Astrocyte (in vitro differentiated cells and primary cell): ENCODE measurements around the gene USHBP1. TPM values are rescaled to one million over a fixed set of nuclear protein-coding genes. Genes with fewer than 3 reads are reported as not detected.
A peak's percentile ranks its signal among the peaks of the same experiment; 100 is the strongest.

Experiments
- DNase-seq: peaks from one replicate; pipeline ENCODE4 v3.0.0-alpha.2; 2010; ENCODE audit warnings: low read depth
- FAIRE-seq: peaks from 2 replicates; lab custom pipeline; 2011; peaks lifted over from hg19 to GRCh38; lab: Jason Lieb, UNC
- H2AFZ ChIP-seq: 2 replicates; pipeline ENCODE4 v1.6.0; 2012; ENCODE audit warnings: low read depth, low read length, inconsistent platforms
- H3K27ac ChIP-seq: 2 replicates; pipeline ENCODE4 v1.5.1; 2011; ENCODE audit warnings: low read depth, low read length, inconsistent platforms
- H3K27me3 ChIP-seq: 2 replicates; pipeline ENCODE4 v1.6.0; 2011; ENCODE audit warnings: low read length, inconsistent platforms; ENCODE audit not compliant: insufficient read depth
- H3K36me3 ChIP-seq: 2 replicates; pipeline ENCODE4 v1.5.1; 2011; ENCODE audit warnings: low read length, inconsistent platforms; ENCODE audit not compliant: insufficient read depth
- H3K4me1 ChIP-seq: 2 replicates; pipeline ENCODE4 v1.5.1; 2011; ENCODE audit warnings: low read length, inconsistent platforms; ENCODE audit not compliant: insufficient read depth
- H3K4me2 ChIP-seq: 2 replicates; pipeline ENCODE4 v1.6.0; 2012; ENCODE audit warnings: low read length, inconsistent platforms
- H3K4me3 ChIP-seq: 2 replicates; pipeline ENCODE4 v1.5.1; 2011; ENCODE audit warnings: low read depth, mild to moderate bottlenecking, low read length, inconsistent platforms; ENCODE audit not compliant: insufficient read depth
- H3K79me2 ChIP-seq: 2 replicates; pipeline ENCODE4 v1.6.0; 2012; ENCODE audit warnings: mild to moderate bottlenecking, low read length, inconsistent platforms; ENCODE audit not compliant: insufficient read depth
- H3K9ac ChIP-seq: 2 replicates; pipeline ENCODE4 v1.6.0; 2012; ENCODE audit warnings: mild to moderate bottlenecking, low read length, inconsistent platforms
- H3K9me3 ChIP-seq: 2 replicates; pipeline ENCODE4 v1.5.1; 2012; ENCODE audit warnings: low read depth, mild to moderate bottlenecking, low read length, inconsistent platforms; ENCODE audit not compliant: insufficient read depth
- H4K20me1 ChIP-seq: 2 replicates; pipeline ENCODE4 v1.6.0; 2012; ENCODE audit warnings: low read length, inconsistent platforms; ENCODE audit not compliant: insufficient read depth
- H3K27ac Mint-ChIP-seq: one replicate; pipeline ENCODE4 v1.8.0; 2021; ENCODE audit warnings: mild to moderate bottlenecking, mixed read lengths; ENCODE audit not compliant: unreplicated experiment
- H3K27me3 Mint-ChIP-seq: one replicate; pipeline ENCODE4 v1.8.0; 2021; ENCODE audit warnings: low read depth, mixed read lengths; ENCODE audit not compliant: unreplicated experiment
- H3K36me3 Mint-ChIP-seq: one replicate; pipeline ENCODE4 v1.8.0; 2021; ENCODE audit warnings: low read depth, mixed read lengths; ENCODE audit not compliant: unreplicated experiment
- H3K4me1 Mint-ChIP-seq: one replicate; pipeline ENCODE4 v1.8.0; 2021; ENCODE audit warnings: low read depth, mixed read lengths; ENCODE audit not compliant: unreplicated experiment
- H3K4me3 Mint-ChIP-seq: one replicate; pipeline ENCODE4 v1.8.0; 2021; ENCODE audit warnings: mild to moderate bottlenecking, moderate library complexity, mixed read lengths; ENCODE audit not compliant: unreplicated experiment
- H3K9me3 Mint-ChIP-seq: one replicate; pipeline ENCODE4 v1.8.0; 2021; ENCODE audit warnings: mild to moderate bottlenecking, mixed read lengths; ENCODE audit not compliant: unreplicated experiment
- EZH2 ChIP-seq: IDR thresholded peaks from 2 replicates; pipeline ENCODE4 v1.6.1; 2012; ENCODE audit warnings: mild to moderate bottlenecking, low read length, inconsistent platforms; ENCODE audit not compliant: insufficient read depth
- total RNA-seq: library from RNA; stranded (reverse); gene quantifications from 2 replicates; pipeline ENCODE4 v1.2.1, GENCODE V29; 2021
- TF ChIP-seq, protein P1 (sequence below): IDR thresholded peaks from 2 replicates; pipeline ENCODE4 v1.5.1; 2011; ENCODE audit warnings: low read depth, mild to moderate bottlenecking, inconsistent platforms, low read length, moderate library complexity; ENCODE audit not compliant: insufficient read depth

Gene USHBP1
- total RNA-seq, 1 donor from 2014 or later: 0.27 TPM

DNA sequence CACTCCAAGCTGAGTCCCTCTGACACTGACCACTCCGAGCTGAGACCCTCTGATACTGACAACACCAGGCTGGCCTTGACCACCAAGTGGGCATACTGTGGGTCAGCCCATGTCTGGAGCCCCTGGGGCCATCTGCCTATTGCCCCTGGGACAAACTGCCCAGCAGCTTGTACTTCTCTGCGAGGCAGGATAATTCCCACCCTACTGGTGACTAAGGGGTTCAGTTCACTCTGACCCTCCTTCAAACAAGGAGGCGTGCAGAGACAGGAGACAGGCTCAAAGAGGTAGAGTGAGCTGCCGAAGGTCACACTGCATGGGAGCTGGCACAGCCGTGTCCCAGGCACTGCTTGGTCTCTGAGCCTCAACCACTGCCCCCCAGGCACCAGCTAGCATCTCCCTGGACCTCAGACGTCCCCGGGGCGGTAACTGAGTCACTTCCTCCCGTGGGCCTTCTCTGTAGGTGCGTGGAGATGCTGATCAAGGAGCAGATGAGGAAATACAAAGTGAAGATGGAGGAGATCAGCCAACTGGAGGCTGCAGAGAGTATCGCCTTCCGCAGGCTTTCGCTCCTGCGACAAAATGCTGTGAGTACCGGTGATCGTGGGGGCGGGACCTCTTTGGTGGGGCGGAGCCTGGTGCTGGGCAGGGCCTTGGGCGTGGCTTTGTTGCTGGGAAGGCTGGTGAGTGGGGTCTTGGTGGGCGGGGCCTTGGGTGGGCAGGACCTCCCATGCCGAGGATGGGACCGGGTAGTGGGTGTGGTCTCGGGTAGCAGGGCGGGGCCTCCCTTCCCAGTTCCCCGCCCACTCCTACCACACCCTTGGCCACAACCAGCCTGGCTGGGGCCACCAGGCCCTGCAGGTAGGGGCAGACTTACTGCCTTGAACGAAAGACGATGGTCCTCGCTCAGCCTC is 55.2 kb downstream of the USHBP1 start:
- H3K4me3 ChIP-seq: no peak overlapping the region
- H3K27me3 Mint-ChIP-seq: no peaks in the 10 kb centered on the region

DNA sequence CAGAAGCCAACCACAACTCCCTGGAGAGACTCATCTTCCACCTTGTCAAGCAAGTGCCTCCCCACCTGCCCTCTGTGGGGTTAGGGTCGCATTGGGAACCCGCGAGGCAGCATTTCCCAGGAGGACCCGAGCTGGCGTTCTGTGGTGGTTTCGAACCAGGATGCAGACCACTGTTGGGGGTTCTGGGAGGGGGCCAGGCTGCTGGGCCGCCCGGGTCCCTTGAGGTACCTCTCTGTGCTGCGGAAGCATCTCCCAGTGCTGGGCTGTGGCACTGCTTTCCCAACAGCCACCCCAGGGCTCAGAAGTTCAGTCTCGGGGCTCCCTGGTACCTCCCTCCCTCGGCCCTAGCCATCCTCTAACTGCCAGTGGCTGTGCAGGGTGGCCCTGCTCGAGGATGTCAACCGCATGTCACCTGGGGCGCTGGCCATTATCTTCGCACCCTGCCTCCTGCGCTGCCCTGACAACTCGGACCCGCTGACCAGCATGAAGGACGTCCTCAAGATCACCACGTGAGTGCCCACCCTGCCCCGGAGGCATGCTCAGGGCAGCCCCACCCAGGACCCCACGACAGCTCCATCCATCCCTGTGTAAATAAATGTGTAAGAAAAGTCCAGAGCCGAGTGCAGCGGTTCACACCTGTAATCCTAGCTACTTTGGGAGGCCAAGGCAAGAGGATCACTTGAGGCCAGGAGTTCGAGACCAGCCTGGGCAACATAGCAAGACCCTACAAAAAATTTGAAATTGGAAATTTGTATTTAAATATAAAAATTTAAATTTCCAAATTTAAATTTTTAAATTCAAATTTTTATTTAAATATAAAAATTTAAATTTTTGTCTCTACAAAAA is 57.6 kb downstream of the USHBP1 start:
- TF ChIP-seq, protein P1, sequence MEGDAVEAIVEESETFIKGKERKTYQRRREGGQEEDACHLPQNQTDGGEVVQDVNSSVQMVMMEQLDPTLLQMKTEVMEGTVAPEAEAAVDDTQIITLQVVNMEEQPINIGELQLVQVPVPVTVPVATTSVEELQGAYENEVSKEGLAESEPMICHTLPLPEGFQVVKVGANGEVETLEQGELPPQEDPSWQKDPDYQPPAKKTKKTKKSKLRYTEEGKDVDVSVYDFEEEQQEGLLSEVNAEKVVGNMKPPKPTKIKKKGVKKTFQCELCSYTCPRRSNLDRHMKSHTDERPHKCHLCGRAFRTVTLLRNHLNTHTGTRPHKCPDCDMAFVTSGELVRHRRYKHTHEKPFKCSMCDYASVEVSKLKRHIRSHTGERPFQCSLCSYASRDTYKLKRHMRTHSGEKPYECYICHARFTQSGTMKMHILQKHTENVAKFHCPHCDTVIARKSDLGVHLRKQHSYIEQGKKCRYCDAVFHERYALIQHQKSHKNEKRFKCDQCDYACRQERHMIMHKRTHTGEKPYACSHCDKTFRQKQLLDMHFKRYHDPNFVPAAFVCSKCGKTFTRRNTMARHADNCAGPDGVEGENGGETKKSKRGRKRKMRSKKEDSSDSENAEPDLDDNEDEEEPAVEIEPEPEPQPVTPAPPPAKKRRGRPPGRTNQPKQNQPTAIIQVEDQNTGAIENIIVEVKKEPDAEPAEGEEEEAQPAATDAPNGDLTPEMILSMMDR: no peak
- Mint-ChIP-seq H3K4me1 (peaks cover 2% of the 10 kb centered on the region), H3K27me3 (no peaks in the 10 kb centered on the region), H3K4me3 (no peak overlapping the region), H3K9me3 (no peaks in the 10 kb centered on the region), H3K36me3 (peaks cover 35% of the 10 kb centered on the region), H3K27ac (no peak overlapping the region)
- Histone ChIP-seq H3K4me3 (no peak overlapping the region), H3K27ac (no peak overlapping the region), H2AFZ (no peak overlapping the region), H3K9ac (no peak overlapping the region), H4K20me1 (peaks cover 13% of the 10 kb centered on the region), H3K36me3 (peaks cover 25% of the 10 kb centered on the region), H3K4me2 (no peak overlapping the region), H3K9me3 (no peaks in the 10 kb centered on the region), H3K27me3 (no peaks in the 10 kb centered on the region), H3K4me1 (peaks cover 11% of the 10 kb centered on the region), H3K79me2 (no peaks in the 10 kb centered on the region)
- no peak for DNase-seq
- FAIRE-seq: no peak

More for the DNA sequence above, 55.2 kb downstream of the USHBP1 start:
- no peak overlapping the region for H3K27ac Mint-ChIP-seq
- DNase-seq (no peak), FAIRE-seq (no peak)
- H2AFZ ChIP-seq: no peak overlapping the region
- TF ChIP-seq, protein P1: no peak
- no peak for TF ChIP-seq EZH2
- no peaks in the 10 kb centered on the region for H3K9me3 Mint-ChIP-seq
- H3K36me3 Mint-ChIP-seq: peaks cover 28% of the 10 kb centered on the region
- H3K36me3 ChIP-seq: peaks cover 17% of the 10 kb centered on the region
- peak overlapping the region; percentile 23 for H3K4me2 ChIP-seq
- H3K79me2 ChIP-seq: no peaks in the 10 kb centered on the region
- H3K4me1 ChIP-seq: peaks cover 11% of the 10 kb centered on the region
- H3K27ac ChIP-seq: no peak overlapping the region
- H3K9ac ChIP-seq: no peak overlapping the region
- no peaks in the 10 kb centered on the region for H3K27me3 ChIP-seq
- H3K4me1 Mint-ChIP-seq: peaks cover 2% of the 10 kb centered on the region
- no peak overlapping the region for H3K4me3 Mint-ChIP-seq
- H3K9me3 ChIP-seq: no peaks in the 10 kb centered on the region
- no peaks in the 10 kb centered on the region for H4K20me1 ChIP-seq
